Measurements from ENCODE around the gene KIAA0930.
"Not testable (repeated sequence)": the region's sequence is repeated elsewhere in the genome, so short reads cannot be mapped to it uniquely, and the experiment has no call there.

Gene KIAA0930

GRCh38 chr22:45240810-45241631, at the start of gene KIAA0930:
Gene KIAA0930 (minus strand): TSS chr22:45240894. CDS start chr22:45240703, 191 bp downstream.
- DNase-seq (ENCODE audit: low spot score) = peak; percentile 98

GRCh38 chr22:45286854-45287551, 46.3 kb upstream of the KIAA0930 start:
- DNase-seq (ENCODE audit: low spot score) = no peak

- DNase-seq (ENCODE audit: low spot score) = no peak
Observed at GRCh38 chr22:45285263-45286058, 44.8 kb upstream of the KIAA0930 start.

GRCh38 chr22:45284705-45285262, 44.1 kb upstream of the KIAA0930 start, which contains the start of gene UPK3A:
Gene UPK3A (plus strand): TSS chr22:45284949. CDS start chr22:45285014, 65 bp downstream.
- peak; percentile 53 for DNase-seq (ENCODE audit: low spot score)

- no peak for DNase-seq (ENCODE audit: low spot score)
Observed at GRCh38 chr22:45281010-45281409, 40.3 kb upstream of the KIAA0930 start.

- DNase-seq (ENCODE audit: low spot score) = no peak
Observed at GRCh38 chr22:45280587-45280980, 39.9 kb upstream of the KIAA0930 start.

- no peak for DNase-seq (ENCODE audit: low spot score)
Observed at GRCh38 chr22:45278125-45278524, 37.4 kb upstream of the KIAA0930 start.

GRCh38 chr22:45277720-45278119, 37.0 kb upstream of the KIAA0930 start:
- not testable (repeated sequence) for DNase-seq (ENCODE audit: low spot score)

GRCh38 chr22:45276507-45277105, 35.9 kb upstream of the KIAA0930 start:
- no peak for DNase-seq (ENCODE audit: low spot score)

- no peak for DNase-seq (ENCODE audit: low spot score)
Observed at GRCh38 chr22:45273452-45274075, 32.9 kb upstream of the KIAA0930 start.

- no peak for DNase-seq (ENCODE audit: low spot score)
Observed at GRCh38 chr22:45272498-45272897, 31.8 kb upstream of the KIAA0930 start.

GRCh38 chr22:45271667-45272201, 31.0 kb upstream of the KIAA0930 start:
- no peak for DNase-seq (ENCODE audit: low spot score)

- no peak for DNase-seq (ENCODE audit: low spot score)
Observed at GRCh38 chr22:45270095-45271020, 29.7 kb upstream of the KIAA0930 start.

- DNase-seq (ENCODE audit: low spot score) = peak; percentile 93
Observed at GRCh38 chr22:45268958-45269844, 28.5 kb upstream of the KIAA0930 start.

GRCh38 chr22:45268167-45268957, 27.7 kb upstream of the KIAA0930 start:
- no peak for DNase-seq (ENCODE audit: low spot score)

GRCh38 chr22:45265535-45265934, 24.8 kb upstream of the KIAA0930 start:
- no peak for DNase-seq (ENCODE audit: low spot score)

- peak; percentile 97 for DNase-seq (ENCODE audit: low spot score)
Observed at GRCh38 chr22:45263463-45264269, 23.0 kb upstream of the KIAA0930 start.

All from AG20443 (cell line).